B cell (primary cell): ENCODE data around the gene SUCLG2.

Source experiments
- EZH2 ChIP-seq: IDR thresholded peaks from 2 replicates; pipeline ENCODE4 v1.6.1; 2012; ENCODE audit warnings: borderline replicate concordance, low read depth, mild to moderate bottlenecking, moderate library complexity, low read length; ENCODE audit not compliant: insufficient read depth, poor library complexity, severe bottlenecking
- TF ChIP-seq, protein P1 (sequence below): fragments of 200-600 bp; IDR thresholded peaks from one replicate; pipeline ENCODE4 v1.8.0; 2022; ENCODE audit warnings: antibody characterized with exemption, mild to moderate bottlenecking

DNA sequence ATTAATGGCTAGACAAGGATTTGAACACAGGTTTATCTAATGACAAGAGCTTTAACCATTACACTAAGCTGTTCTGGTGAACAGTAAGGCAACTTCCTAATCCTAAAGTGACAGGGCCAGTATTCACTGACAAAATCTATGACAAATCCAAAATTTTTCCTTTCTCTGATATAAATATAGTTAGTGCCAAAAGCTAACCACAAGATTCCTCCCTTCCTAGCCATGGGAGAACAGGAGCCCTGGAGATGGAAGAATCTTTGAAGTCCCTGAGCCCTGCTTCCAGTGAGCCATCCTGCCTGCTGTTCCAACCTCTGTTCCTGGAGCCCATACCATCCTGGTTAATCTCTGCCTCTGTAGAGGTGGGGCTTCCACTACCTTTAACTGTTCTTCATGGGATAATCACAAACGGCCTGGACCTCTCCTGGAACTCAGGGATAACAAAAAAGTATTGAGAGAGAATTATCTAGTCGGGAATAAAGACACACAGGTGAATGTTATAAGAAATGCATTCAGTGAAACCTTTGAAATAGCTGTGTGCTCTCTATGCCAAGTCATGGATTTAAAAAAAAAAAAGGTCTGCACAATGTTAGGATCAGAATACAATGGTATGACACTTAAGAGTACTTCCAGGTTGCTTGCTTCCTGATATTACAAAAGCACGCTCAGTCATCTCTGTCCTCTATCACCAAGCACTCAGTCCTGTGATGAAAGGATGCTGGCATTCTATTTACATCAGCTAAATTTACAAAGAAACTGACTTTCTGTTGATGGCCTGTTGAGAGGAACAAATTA is 235.8 kb downstream of the SUCLG2 start:
- no peak for TF ChIP-seq EZH2
- TF ChIP-seq, protein P1, sequence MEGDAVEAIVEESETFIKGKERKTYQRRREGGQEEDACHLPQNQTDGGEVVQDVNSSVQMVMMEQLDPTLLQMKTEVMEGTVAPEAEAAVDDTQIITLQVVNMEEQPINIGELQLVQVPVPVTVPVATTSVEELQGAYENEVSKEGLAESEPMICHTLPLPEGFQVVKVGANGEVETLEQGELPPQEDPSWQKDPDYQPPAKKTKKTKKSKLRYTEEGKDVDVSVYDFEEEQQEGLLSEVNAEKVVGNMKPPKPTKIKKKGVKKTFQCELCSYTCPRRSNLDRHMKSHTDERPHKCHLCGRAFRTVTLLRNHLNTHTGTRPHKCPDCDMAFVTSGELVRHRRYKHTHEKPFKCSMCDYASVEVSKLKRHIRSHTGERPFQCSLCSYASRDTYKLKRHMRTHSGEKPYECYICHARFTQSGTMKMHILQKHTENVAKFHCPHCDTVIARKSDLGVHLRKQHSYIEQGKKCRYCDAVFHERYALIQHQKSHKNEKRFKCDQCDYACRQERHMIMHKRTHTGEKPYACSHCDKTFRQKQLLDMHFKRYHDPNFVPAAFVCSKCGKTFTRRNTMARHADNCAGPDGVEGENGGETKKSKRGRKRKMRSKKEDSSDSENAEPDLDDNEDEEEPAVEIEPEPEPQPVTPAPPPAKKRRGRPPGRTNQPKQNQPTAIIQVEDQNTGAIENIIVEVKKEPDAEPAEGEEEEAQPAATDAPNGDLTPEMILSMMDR: no peak
